OCI-LY1 (cell line): ENCODE data around the gene PLEKHA6.

ENCODE experiments used
- CTCF ChIP-seq: fragments of 200-600 bp; sonication (generic), shearing (Covaris generic); IDR thresholded peaks from 2 replicates; pipeline ENCODE4 v1.5.1; 2017; ENCODE audit warnings: mild to moderate bottlenecking, antibody characterized with exemption, low read length, moderate library complexity, mixed read lengths
- EZH2 ChIP-seq: fragments of 200-600 bp; sonication (generic), shearing (Covaris generic); IDR thresholded peaks from 2 replicates; pipeline ENCODE4 v1.8.0; 2017; ENCODE audit warnings: borderline replicate concordance, mixed run types, mild to moderate bottlenecking, antibody characterized with exemption, low read length, moderate library complexity, mixed read lengths

GRCh38 chr1:204353213-204353910 lies 6.4 kb downstream of the PLEKHA6 start:
- TF ChIP-seq CTCF (no peak), EZH2 (no peak)
